ENCODE data around the gene PLEKHN1. TPM values are rescaled to one million over a fixed set of nuclear protein-coding genes. Genes with fewer than 3 reads are reported as not detected.

PLEKHN1 gene
- total RNA-seq, 1 donor = 0.54 TPM

DNA sequence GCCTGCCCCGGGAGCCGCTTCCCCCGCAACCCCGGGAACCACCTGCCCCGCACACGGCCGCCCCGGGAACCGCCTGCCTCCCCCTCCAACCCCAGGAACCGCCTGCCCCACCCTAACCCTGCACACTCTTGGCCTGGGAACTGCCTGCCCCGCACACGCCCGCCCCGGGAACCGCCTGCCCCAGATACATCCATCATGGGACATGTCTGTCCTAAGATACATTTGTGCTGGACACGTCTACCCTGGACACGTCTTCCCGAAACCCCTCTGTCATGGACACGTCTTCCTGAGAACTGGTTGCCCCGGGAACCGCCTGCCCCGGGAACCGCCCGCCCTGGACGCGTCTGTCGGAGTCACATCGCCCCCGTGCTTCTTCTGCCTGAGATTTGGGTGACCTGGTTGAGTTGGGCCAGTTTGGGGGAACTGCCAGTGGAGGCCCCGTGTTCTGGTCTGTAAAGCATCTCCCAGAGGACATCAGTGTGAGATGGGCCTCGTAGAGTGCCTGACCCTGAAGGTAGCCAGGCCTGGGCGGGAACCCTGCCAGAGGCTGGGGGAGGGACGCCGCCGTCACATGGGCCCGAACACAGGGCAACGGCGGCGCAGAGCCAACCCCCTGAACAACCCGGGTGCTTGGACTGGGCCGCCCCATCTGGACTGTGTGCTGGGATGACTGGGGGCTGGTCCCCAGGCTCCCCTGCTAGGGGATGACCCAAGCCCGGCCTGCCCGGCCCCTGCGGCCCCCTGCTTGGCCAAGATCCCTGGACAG is 12.0 kb downstream of the PLEKHN1 start:
- no peak for DNase-seq (ENCODE audit: low read depth)
- no peak overlapping the region for H3K4me3 ChIP-seq (ENCODE audit: low read depth, low read length)
- TF ChIP-seq CTCF (IDR thresholded peaks at IDR 0.05; ENCODE audit: insufficient read depth, low read length) = no peak

GRCh38 chr1:978835-979743 is 12.8 kb downstream of the PLEKHN1 start:
- DNase-seq (ENCODE audit: low read depth) = no peak
- no peak overlapping the region for H3K4me3 ChIP-seq (ENCODE audit: low read depth, low read length)
- no peak for TF ChIP-seq CTCF (IDR thresholded peaks at IDR 0.05; ENCODE audit: insufficient read depth, low read length)

- H3K4me3 ChIP-seq (ENCODE audit: low read depth, low read length) = no peak overlapping the region
- no peak for TF ChIP-seq CTCF (IDR thresholded peaks at IDR 0.05; ENCODE audit: insufficient read depth, low read length)
- no peak for DNase-seq (ENCODE audit: low read depth)
Observed at GRCh38 chr1:979744-980072, 13.4 kb downstream of the PLEKHN1 start.

DNA sequence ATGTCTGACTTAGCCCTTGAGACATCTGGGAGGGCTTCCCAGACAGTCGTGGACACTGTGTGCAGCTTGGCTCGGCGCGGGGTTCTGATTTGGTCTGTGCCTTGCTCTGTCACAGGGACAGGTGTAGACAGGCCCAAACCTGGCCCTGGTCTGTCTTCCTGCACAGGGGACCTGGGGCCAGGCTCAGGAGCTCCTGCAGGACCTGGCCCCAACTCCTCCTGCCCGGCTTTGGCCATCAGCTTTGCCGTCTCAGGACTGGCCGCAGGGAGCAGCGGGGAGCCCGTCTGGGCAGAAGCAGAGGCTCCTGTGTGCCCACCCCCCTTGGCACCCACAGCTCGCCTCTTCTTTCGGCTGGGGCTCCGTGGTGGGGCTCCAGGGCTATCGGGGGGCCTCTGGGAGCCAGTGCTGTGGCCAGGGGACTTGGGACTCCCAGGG is 13.9 kb downstream of the PLEKHN1 start:
- no peak for TF ChIP-seq CTCF (IDR thresholded peaks at IDR 0.05; ENCODE audit: insufficient read depth, low read length)
- DNase-seq (ENCODE audit: low read depth) = no peak
- no peak overlapping the region for H3K4me3 ChIP-seq (ENCODE audit: low read depth, low read length)

DNA sequence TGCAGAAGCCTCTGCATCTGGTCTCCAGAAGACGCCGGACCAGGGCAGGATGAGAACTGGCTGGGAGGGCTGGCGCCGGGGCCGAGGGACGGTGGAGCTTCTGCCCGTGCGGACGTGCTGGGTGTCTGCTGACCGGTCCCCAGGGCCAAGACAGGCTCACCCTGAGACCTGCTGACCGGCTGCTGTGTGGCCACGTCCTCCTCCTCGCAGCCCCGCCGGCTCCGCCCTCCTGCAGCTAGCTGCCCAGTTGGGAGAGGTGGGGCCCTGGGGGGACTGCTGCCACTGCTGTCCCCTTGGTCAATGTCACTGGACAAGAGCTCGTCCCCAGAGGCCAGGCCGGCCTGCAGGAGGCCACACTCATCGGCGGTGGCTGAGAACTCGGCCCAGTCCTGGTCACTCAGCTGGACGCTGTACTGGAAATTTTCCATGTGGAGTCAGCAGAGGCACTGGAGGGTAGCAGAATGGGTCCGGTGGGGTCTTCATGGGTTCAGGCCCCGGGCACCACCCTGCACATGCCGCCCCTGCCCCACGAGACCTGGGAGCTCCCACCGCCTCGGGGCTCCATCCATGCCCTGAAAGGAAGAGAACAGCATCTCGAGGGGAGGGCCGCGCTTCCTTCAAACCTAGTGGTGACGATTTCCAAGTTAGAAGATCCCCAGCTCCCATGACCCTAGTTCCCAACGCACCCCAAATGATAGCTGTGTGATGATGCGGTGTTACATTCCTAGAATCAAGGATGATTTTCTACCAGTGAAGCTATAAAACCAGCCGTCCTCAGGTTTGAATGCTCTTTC is 14.5 kb downstream of the PLEKHN1 start:
- DNase-seq (ENCODE audit: low read depth) = no peak
- no peak for TF ChIP-seq CTCF (IDR thresholded peaks at IDR 0.05; ENCODE audit: insufficient read depth, low read length)
- no peak overlapping the region for H3K4me3 ChIP-seq (ENCODE audit: low read depth, low read length)

GRCh38 chr1:981491-981954 is 15.2 kb downstream of the PLEKHN1 start:
- DNase-seq (ENCODE audit: low read depth) = no peak
- no peak for TF ChIP-seq CTCF (IDR thresholded peaks at IDR 0.05; ENCODE audit: insufficient read depth, low read length)
- no peak overlapping the region for H3K4me3 ChIP-seq (ENCODE audit: low read depth, low read length)

All from fibroblast of the aortic adventitia (primary cell).